Stimulated activated CD8-positive, alpha-beta memory T cell treated with anti-CD3 and anti-CD28 coated beads, Interleukin-4, amount 100 ng/mL, for 48 hours (primary cell): ENCODE data around the gene CCDC88A.
"Not testable (repeated sequence)": the region's sequence is repeated elsewhere in the genome, so short reads cannot be mapped to it uniquely, and the experiment has no call there.

Source experiments
- DNase-seq: peaks from one replicate; pipeline ENCODE4 v3.0.0-alpha.2; 2020

Gene CCDC88A

GRCh38 chr2:55282110-55282917 is 137.3 kb downstream of the CCDC88A start:
- peak; percentile 90 for DNase-seq

GRCh38 chr2:55280851-55281546 is 138.7 kb downstream of the CCDC88A start:
- DNase-seq, result not testable (repeated sequence)

- not testable (repeated sequence) for DNase-seq
Measured at GRCh38 chr2:55279859-55280424, 139.7 kb downstream of the CCDC88A start.

GRCh38 chr2:55279214-55279835 is 140.3 kb downstream of the CCDC88A start:
- DNase-seq, result not testable (repeated sequence)

- DNase-seq, result no peak
Measured at GRCh38 chr2:55277310-55277709, 142.3 kb downstream of the CCDC88A start.

GRCh38 chr2:55274346-55274745 is 145.3 kb downstream of the CCDC88A start:
- DNase-seq, result not testable (repeated sequence)

GRCh38 chr2:55269645-55269990 is 150.0 kb downstream of the CCDC88A start:
- no peak for DNase-seq

- DNase-seq, result peak; percentile 96
Measured at GRCh38 chr2:55268907-55269644, 150.6 kb downstream of the CCDC88A start, which contains the start of gene MTIF2. Gene MTIF2 (minus strand): TSS chr2:55269231. CDS start chr2:55263858, 5,373 bp downstream.

- DNase-seq, result no peak
Measured at GRCh38 chr2:55268288-55268906, 151.3 kb downstream of the CCDC88A start.

GRCh38 chr2:55259586-55259985 is 160.1 kb downstream of the CCDC88A start:
- DNase-seq, result not testable (repeated sequence)

- no peak for DNase-seq
Measured at GRCh38 chr2:55252832-55253231, 166.8 kb downstream of the CCDC88A start.

- DNase-seq, result no peak
Measured at GRCh38 chr2:55247025-55247424, 172.6 kb downstream of the CCDC88A start.

- DNase-seq, result no peak
Measured at GRCh38 chr2:55245411-55245810, 174.2 kb downstream of the CCDC88A start.

GRCh38 chr2:55242617-55243016 is 177.0 kb downstream of the CCDC88A start:
- no peak for DNase-seq

- DNase-seq, result not testable (repeated sequence)
Measured at GRCh38 chr2:55241582-55241981, 178.1 kb downstream of the CCDC88A start.

- DNase-seq, result no peak
Measured at GRCh38 chr2:55239656-55240222, 179.9 kb downstream of the CCDC88A start.
